ENCODE measurements around the gene MYO9B.

The MYO9B gene, protein sequence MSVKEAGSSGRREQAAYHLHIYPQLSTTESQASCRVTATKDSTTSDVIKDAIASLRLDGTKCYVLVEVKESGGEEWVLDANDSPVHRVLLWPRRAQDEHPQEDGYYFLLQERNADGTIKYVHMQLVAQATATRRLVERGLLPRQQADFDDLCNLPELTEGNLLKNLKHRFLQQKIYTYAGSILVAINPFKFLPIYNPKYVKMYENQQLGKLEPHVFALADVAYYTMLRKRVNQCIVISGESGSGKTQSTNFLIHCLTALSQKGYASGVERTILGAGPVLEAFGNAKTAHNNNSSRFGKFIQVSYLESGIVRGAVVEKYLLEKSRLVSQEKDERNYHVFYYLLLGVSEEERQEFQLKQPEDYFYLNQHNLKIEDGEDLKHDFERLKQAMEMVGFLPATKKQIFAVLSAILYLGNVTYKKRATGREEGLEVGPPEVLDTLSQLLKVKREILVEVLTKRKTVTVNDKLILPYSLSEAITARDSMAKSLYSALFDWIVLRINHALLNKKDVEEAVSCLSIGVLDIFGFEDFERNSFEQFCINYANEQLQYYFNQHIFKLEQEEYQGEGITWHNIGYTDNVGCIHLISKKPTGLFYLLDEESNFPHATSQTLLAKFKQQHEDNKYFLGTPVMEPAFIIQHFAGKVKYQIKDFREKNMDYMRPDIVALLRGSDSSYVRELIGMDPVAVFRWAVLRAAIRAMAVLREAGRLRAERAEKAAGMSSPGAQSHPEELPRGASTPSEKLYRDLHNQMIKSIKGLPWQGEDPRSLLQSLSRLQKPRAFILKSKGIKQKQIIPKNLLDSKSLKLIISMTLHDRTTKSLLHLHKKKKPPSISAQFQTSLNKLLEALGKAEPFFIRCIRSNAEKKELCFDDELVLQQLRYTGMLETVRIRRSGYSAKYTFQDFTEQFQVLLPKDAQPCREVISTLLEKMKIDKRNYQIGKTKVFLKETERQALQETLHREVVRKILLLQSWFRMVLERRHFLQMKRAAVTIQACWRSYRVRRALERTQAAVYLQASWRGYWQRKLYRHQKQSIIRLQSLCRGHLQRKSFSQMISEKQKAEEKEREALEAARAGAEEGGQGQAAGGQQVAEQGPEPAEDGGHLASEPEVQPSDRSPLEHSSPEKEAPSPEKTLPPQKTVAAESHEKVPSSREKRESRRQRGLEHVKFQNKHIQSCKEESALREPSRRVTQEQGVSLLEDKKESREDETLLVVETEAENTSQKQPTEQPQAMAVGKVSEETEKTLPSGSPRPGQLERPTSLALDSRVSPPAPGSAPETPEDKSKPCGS (N-terminal part only)

DNA sequence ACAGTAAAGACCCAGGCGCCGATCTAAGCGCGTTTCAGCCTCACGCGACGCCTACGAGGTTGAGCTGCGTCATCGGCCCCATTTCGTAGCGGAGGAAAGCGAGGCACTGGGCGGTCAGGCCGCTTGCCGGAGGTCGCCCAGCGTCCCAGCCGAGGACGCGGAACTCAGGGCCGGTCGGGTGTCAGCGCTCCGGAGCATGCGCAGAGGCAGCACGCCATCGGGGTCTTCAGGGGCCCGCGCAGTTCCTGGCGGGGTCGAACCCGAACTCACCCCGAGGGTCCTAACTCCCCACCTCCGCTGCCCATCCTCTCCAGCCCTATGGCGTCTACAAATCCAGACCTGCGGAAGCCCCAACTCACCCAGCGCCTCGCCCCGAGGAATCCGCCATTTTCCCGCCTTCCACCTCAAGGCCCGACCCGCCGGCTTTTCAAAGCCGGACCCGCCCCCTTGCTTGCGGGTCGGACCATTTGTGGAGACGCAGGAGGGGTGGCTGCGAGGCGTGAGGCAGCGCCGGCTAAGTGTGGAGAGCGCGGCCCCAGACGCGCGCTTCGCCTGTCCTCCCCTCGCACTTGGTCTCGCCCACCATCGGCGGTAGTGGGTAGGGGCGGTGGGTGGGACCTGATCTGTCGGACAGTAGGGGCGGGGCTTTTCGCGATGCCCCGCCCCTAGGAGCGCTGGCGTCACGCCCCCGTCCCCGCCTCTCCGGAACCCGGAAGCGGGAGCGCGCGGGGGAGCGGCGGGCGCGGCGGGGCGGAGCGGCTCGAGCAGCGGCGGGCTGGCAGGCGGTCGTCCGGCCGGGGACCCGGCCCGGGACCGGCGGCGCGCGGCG is at the start of gene MYO9B, which contains the start of gene HAUS8:
Gene MYO9B, plus strand, starts transcription at position 743 of the 829 bp plus-strand sequence. CDS start 25,941 bp downstream, outside the sequence.
Gene HAUS8, minus strand, starts transcription at position 418 of the 829 bp plus-strand sequence. Its CDS starts 30 bp downstream, at position 388.
- peak; percentile 99 for DNase-seq

DNA sequence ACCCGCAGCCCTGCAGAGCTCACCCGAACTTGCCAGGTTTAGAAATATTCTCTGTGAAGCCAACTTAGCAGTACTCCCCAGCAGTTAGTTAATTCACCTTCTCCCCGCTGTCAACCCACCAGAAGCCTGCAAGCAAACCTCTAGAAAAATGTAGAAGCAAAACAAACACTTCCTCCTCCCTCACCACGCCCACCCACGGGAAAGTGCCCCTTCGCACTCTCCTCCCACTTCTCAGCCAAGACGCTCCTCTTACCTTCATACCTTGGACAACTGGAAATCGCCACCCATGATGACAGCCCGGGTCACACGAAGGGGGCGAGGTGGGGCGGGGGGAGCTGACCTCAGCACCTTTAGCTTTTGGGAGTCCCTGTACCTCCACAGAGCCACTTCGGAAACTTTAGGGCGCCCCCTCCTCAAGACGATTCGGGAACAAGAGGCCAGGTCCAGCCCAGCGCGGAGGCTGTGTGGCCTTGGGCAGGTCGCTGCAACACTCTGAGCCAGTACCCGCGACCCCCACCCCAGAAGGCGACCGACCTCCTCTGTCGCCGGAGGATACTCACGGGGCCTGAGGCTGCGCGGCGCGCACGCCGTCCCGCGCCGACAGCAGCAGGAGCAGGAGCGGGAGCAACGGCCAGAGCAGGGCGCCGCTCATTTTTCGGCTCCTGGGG is 49.5 kb upstream of the MYO9B start:
- peak; percentile 17 for DNase-seq

DNA sequence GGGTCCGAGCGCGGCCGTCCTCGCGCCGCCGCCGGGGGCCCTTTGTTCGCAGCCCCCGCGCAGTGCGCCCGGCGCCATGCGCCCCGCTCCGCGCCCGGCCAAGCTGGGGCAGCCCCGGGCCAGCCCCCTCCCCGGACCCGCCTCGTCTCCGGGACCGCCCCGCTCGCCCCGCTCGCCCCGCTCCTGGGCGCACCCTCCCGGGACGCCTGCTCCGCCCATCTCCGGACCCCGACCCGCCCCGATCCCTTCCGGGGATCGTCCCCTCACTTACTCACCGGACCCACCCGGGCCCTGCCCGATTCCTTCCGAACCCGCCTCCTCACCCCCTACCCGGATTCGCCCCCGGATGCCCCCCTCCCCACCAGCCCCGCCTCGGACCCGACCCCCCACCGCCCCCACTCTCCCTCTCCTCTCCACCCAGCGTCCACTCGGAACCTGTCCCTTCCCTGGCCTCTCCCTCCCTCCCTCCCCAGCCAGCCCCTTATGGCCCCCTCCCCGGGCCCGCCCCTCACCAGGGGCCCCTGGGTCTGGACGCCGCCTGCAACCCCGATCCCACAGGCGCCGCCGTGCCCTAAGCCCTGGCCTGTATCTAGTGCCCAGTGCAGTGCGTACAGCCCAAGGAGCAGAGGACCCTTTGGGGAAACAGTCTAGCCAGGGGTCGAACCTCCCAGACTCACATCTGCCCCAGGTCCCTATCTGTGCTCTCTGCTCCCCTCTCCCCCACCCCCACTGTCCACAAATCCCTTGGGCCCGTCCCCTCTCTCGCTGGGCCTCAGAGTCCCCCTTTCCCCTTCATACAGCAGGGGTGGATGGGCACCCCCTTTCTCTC is 48.7 kb upstream of the MYO9B start, which contains the start of gene CPAMD8:
Gene CPAMD8, minus strand, starts transcription at position 105 of the 829 bp plus-strand sequence. CDS start 168 bp downstream, outside the sequence.
- no peak for DNase-seq

DNA sequence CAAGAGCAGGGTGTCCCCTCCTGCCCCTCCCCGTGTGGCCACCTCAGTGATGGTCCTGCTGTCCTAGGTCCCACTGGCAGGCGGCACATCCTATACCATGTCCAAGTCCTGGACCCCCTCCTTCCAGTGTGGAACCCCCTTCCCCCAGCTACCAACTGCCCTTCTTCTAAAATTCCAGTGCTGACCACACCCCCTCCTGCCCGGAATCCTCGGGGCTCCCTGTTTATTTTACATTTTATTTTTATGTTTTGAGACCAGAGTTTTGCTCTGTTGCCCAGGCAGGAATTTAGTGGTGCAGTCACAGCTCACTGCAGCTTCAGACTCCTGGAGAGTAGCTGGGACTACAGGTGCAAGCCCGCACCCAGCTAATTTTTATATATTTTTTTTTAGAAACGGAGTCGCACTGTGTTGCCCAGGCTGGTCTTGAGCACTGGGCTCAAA is 48.0 kb upstream of the MYO9B start:
- no peak for DNase-seq

DNA sequence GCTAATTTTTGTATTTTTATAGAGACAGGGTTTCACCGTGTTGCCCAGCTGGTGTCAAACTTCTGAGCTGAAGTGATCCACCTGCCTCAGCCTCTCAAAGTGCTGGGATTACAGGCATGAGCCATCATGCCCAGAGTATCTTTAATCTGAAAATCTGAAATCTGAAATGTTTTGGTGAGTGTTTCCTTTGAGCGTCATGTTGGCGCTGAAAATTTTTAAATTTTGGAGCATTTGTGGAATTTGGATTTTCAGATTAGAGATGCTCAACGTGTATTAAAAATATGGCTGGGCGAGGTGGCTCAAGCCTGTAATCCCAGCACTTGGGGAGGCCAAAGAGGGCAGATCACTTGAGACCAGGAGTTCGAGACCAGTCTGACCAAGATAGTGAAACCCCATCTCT is 43.8 kb upstream of the MYO9B start:
- no peak for DNase-seq

DNA sequence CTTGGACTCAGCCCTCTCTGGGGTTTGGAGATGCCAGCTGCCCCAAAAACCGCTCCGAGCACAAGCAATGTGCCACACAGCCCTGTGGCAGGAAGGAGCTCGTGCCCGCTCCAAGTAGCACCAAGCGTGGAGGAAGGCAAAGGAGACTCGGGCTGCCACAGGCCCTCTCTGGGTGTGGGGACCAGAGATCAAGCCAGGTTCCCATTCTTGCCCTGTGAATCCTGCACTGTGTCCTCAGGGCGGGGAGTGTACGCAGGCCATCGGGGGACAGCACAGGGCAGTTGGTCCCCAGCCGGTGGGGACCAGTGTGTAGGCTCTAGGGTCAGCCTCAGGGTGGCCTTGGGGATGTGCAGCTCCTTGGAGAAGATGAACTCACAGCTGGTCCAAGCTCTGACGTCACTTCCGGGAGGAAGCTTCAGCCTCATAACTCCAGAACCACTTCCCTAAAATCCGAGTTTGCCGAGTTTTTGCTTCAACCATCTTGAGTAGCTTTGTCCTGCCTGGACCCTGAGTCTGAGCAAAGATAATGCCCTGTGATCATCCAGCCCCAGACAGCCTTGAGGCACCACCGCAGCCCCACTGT is 39.6 kb upstream of the MYO9B start:
- DNase-seq, result peak; percentile 64

DNA sequence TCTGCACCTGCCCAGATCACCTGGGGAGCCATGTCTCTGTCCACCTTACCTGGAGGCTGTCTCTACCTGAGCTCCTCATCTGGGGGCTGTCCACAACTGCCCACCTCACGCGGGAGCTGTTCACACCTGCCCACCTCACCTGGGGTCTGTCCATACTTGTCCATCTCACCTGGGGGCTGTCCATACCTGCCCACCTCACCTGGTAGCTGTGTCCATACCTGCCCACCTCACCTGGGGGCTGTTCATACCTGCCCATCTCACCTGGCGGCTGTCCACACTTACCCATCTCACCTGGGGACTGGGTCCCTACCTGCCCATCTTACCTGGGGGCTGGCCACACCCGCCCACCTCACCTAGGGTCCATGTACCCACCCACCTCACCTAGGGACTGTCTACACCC is 38.9 kb upstream of the MYO9B start:
- no peak for DNase-seq

DNA sequence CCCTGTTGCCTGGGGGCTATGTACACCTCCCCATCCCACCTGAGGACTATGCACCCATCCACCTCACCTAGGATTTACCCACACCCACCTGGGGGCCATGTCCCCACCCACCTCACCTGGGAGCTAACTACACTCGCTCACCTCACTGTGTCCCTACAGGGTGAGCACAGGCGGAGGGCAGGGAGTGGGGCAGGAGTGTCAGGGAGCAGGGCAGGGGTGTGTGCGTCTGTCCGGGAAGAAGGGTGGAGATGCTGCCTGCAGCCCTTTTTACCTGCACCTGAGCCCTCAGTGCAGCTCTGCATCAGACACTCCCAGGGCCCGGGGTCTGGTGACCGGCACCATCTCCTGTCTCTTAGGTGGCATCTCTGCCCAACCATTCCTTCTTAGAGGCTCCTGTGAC is 38.4 kb upstream of the MYO9B start:
- DNase-seq, result no peak

DNA sequence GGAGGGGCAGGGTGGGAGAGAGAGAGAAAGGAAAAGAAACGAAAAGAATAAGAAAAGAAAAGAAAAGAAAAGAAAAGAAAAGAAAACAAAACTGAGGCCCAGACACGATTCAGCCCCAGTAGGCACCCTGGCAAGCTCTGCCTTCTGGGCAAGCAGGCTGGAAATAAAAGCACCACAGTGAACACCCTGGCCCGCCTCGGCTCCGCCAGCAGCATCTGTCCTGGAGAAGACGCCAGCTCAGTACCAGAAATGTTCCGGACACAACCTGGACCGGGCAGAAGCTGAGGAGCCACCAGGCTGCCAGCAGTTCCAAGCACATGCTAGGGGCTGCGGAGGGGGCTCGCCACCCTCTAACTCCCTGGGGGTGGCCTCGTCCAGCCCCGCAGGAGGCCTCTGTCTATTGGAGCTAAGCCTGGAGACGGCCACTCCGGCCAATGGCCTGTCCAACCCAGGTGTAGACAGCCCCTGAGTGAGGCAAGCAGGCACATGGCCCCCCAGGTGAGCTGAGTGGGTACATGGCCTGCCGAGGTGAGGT is 37.5 kb upstream of the MYO9B start:
- DNase-seq, result no peak

DNA sequence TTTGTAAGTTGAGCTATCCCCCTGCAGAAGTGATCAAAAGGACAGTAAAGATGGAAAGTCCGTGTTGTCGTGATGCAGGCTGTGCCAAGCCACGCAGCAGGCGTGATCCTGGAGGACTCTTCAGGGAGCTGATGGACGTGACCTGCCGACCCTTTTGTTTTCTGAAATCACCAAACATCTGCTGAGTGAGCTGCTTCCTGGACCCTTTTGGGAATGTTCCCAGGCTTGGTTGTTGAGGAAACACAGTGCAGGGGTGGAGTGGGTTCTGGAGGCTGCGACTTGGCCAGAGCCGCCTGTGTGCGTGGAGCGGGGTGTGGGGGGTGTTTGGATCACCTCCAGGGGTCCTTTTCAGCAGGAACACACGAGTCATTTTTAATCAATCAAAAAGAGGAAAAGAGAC is 33.6 kb upstream of the MYO9B start:
- no peak for DNase-seq

DNA sequence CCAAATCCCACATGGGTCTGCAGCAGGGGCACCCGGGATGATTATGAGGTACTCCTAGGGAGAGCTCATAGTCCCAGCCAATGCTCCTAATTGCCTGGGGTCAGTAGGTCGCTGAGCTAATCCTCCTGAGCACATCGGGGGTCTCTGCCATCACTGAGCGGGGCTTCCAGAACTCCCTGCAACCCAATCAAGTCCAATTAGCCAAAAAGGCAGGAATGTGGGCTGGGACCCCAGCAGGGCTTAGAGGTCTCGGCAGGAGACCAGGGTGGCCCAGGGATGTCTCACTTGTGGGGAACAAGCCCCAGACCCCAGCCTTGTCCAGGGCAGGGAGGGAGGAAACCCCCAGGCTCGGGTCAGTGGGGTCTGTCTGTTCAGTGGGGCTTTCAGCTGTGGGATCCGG is 31.8 kb upstream of the MYO9B start:
- no peak for DNase-seq

DNA sequence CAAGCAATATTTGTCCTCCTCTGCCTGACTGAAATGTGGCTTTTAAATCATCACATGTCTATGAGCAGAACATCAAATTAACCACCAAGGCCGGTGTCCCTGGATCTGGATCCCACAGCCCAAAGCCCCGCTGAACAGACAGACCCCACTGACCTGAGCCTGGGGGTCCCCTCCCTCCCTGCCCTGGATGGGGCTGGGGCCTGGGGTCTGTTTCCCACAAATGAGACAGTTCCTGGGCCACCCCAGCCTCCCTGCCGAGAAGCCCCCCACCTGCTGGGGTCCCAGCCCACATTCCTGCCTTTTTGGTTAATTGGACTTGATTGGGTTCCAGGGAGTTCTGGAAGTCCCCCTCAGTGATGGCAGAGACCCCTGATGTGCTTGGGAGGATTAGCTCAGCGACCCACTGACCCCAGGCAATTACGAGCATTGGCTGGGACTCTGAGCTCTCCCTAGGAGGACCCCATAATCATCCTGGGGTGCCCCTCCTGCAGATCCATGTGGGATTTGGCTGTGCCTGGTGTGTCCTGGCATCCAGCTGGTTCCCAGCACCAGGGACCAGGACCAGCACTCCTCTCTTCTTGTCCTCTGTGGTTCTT is 29.6 kb upstream of the MYO9B start:
- DNase-seq, result no peak

DNA sequence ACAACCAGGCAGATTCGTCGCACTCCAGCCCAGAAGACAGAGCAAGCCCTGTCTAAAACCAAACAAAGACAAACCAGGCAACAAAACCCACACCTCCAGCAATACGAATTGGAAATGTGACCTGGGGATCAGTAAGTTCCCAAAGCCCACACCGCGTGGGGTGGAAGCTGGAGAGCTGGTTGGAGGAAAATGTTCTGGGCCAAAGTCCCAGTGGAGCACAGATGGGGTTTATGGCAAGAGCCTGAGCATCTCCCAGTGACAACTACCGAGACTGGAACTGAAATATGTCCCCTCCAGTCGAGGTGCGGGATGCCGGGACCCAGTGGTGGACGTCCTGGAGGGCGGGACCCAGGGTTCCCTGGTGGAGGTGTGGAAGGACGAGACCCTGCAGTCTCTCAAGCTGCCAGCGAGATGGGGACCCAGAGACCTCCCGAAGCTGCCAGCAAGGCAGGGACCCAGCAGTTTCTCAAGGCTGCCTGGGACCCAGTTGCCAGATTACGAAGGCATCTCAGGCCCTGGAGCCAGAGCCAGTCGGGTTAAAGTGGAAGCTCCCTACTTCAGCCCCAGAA is 26.6 kb upstream of the MYO9B start:
- DNase-seq, result no peak

DNA sequence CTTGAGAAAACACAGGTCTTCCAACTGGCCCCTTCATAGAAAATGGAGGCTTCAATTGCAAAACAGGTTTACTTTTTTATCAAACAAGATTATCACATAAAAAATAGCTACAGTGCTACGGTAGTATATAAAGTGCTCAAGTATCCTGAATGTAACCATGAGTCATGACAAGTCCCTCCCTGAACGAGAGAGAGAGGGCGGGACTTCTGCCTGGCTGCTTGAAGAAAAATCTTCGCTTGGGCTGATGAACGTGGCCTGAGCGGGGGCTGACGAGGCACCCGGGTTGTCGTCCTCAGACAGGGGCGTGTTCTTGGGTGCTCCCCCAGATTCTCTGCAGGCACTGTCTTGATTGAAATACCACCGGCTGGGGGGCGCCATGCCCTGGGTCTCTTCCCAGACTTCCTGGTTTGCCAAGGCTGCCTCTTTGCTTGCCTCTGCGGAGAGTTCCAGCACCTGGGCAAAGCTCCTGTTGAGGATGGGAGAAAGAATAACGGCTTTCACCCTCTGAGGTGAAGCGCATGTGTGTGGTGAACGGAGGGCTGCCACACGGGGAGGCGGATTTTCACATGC is 25.8 kb upstream of the MYO9B start:
- DNase-seq, result no peak

DNA sequence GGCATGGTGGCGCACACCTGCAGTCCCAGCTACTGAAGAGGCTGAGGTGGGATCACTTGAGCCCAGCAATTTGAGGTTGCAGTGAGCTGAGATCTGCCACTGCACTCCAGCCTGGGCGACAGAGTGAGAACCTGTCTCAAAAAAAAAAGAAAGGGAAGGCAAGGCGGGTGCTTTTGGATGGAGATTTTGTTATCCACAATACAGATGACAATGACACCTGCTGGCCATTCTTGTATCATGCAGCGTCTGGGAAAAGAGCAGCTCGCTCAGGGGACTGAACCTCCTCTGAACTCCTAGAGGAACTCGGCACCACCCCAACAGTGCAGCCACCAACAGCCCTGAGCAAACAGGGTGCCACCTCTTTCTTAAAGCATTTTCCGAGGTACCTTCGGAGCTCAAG is 23.1 kb upstream of the MYO9B start:
- no peak for DNase-seq

DNA sequence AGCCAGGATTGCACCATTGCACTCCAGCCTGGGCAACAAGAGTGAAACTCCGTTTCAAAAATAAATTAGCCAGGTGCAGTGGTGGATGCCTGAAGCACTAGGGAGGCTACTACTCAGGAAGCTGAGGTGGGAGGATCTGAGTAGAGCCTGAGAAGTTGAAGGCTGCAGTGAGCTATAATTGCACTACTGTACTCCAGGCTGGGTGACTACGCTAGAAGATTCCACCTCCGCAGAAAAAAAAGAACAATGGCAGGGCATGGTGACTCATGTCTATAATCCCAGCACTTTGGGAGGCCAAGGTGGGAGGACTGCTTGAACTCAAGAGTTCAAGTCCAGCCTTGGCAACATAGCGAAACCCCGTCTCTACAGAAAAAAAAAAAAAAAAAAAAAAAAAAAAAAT is 20.8 kb upstream of the MYO9B start:
- DNase-seq, result no peak

DNA sequence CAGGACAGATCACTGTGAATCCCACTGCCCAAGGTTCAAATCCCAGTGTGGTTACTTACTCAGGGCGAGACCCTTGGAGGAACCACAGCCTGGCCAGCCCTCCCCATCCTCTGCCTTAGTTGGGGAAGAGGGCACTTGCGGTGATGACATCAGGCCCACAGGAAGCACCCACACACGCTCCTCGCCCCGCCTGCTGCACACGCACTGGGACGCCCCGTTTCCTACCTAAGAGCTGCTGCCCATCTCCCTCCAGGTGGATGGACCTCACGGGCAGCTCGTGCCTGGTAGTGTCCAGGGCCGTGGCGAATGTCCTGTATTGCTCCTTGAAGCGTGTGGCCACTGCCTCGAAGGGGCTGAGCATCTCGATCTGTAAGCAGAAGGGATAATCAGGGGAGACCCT is 19.9 kb upstream of the MYO9B start:
- no peak for DNase-seq

DNA sequence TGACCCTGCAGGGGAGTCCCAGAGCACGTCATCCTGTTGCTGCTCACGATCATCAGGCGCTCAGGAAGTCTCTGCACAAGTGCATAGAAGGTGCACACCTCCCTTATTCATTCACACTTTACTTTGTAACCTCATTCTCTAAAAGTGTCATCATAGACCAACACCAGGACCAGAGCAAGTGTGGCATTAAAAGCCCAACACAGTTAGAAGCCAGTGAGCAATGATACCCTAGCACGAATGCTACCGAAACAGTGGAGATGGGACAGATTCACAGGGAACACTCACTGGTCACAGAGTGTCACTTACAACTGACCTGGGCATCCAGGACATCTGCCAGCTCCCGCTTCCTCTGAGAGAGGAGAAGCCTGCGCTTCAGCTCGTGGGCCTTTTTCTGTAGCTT is 17.3 kb upstream of the MYO9B start:
- no peak for DNase-seq

DNA sequence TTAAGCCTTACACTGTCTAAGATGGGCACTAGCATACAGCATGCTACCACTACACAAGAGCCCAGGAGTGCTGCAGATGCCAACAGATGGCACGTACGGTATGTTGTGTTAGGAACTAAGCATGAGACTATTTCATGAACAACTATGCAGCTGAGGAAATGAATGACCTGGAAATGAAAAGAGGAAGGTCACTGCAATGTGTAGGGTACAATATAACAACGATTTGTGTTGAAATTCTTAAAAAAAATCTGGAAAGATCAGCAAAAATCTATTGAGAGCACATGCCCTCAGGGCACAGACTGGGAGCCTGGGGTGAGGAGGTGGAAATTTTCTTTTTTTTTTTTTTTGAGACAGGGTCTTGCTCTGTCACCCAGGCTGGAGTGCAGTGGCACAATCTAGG is 14.8 kb upstream of the MYO9B start:
- DNase-seq, result no peak

Measured in CD4-positive, alpha-beta T cell treated with Interferon gamma for 1 hour (primary cell).